ENCODE data around the gene HOXA10.

HOXA10 gene

DNA sequence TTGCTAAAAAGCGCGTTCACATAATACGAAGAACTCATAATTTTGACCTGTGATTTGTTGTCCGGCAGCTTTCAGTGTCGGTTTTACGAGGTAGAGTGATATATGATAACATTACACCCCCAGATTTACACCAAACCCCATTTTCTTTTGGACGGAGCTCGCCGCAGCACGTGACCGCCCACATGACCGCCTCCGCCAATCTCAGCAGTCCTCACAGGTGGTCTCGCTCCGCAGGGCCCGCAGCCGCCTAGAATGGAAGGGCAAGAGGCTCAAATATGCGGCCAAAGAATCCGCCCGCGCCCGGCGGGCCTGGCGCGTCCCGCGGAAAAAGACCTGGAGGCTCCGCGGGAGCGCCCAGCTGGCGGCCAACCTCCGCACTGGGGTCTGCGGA, 17.6 kb downstream of the HOXA10 start, which contains the start of gene HOXA7:
HOXA7 (minus strand) TSS at position 168 of the 391 bp plus-strand sequence; CDS start at position 38, 130 bp downstream.
- no peak for DNase-seq (ENCODE audit: low read depth in 3 of 3)

DNA sequence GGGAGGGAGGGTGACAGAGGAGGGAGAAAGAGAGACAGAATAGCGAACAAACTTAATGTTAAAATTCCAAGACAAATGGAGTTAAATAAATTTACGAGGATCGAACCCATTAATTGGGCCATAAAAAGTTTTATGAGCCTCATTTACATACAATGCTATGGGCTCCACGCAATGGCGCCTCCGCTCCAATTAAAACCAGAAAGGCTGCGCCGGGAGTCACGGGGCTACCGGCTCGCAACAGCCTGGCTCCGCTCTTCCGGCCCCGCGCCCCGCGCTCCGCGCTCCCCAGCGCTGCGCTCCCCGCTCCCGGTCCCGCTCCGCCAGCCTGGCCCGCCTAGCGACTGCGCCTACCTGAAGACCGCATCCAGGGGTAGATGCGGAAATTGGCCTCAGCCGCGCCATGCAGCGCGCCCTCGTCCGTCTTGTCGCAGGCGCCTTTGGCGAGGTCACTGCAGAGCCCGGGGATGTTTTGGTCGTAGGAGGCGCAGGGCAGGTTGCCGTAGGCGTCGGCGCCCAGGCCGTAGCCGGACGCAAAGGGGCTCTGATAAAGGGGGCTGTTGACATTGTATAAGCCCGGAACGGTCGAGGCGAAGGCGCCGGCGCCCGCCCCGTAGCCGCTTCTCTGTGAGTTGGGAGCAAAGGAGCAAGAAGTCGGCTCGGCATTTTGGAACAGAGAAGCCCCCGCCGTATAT, 18.2 kb downstream of the HOXA10 start:
- DNase-seq (ENCODE audit: low read depth in 3 of 3): no peak

DNA sequence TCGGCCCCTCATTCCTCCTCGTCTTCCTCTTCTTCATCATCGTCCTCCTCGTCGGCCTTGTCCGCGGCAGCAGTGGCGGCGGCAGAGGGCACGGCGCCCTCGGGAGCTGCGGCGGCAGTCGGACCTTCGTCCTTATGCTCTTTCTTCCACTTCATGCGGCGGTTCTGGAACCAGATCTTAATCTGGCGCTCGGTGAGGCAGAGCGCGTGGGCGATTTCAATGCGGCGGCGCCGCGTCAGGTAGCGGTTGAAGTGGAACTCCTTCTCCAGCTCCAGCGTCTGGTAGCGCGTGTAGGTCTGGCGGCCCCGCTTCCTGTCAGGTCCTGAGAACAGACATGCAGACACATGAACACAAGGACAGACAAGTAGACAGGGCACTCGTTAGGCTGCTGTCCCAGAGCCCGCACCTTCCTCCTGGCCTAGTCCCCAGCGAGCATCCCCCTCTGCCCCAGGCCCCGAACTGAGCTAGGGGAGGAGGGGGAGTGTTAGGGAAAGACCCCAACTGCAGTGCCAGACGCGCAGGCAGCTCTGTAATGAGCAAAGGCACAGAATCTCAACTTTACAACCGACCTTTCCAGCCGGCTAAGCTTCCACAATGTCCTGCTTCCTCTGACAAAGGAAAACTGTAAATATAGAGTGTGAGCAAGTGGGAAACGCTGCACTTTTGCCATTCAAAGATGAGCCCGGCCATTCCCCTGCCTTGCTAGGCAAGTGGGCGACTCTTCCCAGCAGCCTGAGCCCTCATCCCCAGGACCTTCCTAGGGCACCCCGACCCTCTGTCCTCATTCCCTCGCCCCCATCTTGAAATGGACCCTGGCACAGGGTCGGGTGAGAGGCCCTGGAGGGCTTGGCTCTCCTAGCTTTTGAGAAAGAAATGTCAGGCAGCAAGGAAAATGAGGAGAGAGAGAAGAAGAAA, 19.0 kb downstream of the HOXA10 start:
- DNase-seq (ENCODE audit: low read depth in 3 of 3): peak in 2 of 3 experiments; percentile 40 to 42

DNA sequence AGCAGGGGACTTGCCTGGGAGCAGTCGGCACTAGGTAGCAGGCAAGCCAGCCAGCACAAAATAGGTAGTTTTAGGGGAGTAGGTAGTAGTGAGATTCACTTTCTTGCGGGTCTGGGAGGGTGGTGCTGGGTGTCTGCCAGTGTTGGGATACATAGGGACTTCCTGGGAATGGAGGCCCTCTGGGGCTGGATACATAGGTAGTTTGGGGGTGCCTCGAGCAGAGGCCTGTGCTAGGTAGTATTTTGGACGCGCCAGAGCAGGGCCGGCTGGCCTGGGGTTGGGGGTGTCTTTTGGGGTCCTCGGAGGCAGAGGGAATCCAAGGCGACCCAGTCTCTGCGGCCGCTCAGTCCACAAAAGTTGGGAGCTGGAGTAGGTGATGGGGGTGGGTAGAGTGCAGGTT, 19.8 kb downstream of the HOXA10 start:
- no peak for DNase-seq (ENCODE audit: low read depth in 3 of 3)

DNA sequence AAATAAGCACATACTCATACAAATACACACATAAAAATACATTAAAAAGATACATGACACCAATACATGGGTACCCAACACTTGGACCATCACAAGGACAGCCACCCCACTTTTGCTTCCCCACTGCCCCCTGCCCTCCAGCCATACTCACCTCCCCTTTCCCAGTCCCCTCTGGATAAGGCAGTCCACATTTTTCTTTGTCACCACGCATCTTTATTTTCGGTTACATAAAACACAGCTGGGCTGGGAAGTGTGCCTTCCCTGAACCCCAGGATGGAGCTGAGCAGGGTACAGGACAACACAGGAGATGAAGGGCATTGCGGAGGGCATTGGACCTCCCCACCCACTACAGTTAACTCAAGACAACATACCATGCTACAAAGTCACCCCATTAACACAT, 20.6 kb downstream of the HOXA10 start:
- no peak for DNase-seq (ENCODE audit: low read depth in 3 of 3)

DNA sequence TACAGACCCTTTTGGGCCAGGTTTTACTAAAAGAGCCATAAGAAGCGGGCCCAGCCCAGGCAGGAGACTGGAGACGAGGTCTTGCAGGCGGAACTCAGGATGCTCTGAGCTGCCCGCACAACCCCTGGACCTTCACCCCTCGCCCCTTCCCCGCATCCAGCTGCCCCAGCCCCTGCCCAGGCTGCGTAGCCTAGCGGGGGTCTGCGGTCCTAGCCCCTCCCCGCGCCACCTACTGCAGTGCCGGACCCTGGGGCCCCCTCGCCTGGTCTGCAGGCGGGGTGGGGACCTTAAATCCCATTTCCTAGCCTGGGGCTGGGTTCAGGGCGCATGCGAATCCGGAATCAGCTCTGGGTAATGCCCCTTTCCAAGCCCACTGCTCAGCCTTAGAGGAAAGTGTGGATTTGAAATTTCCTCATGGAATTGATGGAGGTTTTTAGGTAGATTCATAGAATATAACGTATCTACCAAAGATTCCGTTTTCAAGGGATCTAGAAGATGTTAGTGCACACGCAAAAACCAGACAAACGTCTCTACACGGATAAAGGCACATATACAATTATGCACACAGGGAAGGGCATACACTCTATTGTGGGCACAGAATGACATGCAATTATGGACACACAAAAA, 21.2 kb downstream of the HOXA10 start:
- no peak for DNase-seq (ENCODE audit: low read depth in 3 of 3)

DNA sequence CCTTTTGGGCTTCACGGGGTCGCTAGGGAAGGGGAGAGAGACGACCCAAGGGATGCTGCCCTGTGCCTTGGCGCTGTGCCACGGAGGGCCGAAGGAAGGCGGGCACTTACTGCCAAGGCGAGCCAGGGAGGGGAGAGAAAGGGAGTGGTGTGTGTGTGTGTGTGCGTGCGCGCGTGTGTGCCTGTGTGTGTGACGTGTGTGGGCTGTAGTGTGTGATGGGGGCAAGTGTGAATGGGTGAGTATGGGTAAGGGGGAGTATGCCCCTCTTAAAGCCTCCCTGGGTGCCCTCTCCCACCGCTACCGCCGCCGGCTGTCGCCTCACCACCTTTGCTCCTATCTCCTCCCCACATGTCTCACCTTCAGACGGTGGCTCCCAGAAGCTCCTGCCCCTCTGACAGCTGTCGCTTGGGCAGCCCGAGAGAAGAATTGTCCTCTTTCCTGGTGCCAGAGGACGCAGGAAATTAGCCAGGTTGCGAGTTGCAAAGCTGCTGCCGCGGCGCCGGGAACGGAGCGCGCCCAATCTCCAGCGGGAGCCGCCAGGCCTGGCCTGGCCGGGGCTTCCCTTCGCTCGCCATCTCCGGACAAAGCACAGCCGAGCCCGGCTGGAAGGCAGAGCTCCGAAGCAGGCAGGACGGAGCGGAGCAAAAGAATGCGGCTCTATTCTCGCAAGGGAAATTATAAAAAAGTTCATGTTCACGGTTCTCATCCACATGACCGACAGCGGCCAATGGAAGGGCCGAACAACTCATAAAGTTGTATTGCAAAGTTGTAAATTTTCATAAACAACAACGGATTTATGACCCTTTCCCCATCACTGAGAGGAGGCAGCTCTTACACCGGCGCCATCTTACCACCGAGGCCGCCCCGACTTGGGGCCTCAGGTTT, 21.9 kb downstream of the HOXA10 start, which contains the start of gene HOXA3:
HOXA3 (minus strand) TSS at position 653 of the 885 bp plus-strand sequence. CDS start 41,943 bp downstream, outside the sequence.
- no peak for DNase-seq (ENCODE audit: low read depth in 3 of 3)

DNA sequence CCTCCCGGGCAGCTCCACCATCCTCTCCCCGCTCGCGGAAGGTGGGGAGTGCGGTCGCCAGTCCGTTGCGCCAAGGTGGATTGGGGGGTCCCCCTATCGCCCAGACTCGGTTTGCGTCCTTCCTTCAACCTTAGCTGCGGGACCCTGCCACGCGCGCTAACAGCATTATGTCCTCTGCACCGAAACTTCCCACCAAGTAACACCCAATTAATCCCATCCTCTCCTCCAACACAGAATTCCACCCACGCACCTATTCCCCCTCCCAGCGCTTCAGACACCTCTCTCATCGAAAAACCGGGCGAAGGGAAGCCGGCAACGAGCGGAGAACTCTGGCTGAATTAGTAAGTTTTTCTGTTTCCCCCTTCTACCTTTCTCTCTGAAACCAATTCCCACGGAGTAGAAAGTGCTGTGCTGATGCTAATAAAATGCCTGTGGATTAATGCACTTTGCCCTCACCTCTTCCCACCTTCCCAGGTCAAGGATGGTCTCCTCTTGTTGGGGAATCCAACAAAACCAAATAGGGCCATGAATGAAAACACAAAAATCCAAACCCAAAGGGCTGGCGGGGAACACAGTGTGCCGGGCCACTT, 22.7 kb downstream of the HOXA10 start:
- no peak for DNase-seq (ENCODE audit: low read depth in 3 of 3)

DNA sequence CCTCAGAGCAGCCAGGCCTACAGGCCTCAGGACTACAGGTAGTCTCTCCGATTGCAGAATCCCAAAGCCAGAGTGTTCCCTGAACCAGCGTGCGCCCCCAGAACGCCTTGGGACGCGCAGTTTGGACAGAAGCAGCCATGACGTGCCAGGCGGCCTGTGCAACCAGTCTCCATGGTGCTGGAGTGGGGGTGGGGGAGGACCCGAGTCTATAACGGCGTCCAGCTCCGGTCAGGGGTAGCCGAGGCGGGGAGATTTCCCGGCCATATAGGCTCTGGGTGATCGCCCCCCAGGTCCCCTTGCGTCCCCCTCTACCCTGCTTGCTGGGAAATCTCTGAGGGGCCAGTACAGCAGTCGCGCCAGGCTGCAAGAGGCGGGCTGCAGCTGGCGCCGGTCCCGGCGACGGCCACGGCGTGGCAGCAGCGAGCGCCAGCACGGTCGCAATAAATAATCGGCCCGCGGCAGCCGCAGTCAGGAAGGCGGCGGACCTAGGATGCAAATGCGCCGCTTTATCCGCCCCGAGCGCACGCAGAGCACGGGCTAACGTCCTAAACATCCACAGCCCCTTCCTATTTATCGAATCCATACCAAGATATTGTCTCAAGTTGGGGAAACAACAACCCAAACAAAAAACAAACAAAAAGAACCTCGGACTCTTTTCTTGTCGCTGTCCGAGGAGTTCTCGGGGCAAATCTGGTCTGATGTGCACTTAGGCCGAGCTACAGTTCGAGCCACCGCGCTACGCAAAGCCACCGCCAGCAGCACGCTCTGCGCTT, 23.4 kb downstream of the HOXA10 start:
- peak in 2 of 3 experiments; percentile 31 to 39 for DNase-seq (ENCODE audit: low read depth in 3 of 3)

DNA sequence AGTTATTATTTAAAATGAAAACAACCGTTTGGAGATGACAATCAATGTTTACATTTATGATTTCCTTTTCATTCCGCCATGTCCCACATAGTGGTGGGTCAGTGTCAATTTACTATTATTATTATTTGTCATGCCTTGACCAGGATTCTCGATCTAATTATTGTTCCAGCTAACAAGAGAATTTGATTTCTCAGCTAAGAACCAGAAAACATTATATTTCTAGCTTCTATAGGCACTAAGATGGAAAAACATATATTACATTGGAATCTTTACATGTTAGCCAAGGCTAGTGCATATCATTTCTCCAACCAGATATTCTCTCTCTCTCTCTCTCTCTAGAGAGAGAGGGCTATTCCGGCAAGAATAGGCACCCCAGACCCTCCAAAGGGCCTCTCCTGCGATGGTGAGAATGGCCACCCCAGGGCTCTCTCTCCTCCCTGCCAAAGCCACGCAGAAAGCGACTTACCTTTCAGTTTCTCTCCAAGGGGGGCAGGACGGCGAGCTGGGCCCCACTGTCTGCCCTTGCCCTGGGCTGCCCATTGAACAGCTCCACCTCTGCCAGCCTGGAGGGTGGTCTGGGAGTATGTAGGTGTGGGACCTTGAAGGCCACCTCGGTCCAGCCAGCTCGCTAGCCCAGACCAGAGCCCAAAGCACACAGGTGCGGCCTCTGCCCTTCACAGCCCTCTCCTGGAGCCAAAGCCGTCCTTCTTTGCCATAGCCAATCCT, 24.1 kb downstream of the HOXA10 start:
- DNase-seq (ENCODE audit: low read depth in 3 of 3): no peak

DNA sequence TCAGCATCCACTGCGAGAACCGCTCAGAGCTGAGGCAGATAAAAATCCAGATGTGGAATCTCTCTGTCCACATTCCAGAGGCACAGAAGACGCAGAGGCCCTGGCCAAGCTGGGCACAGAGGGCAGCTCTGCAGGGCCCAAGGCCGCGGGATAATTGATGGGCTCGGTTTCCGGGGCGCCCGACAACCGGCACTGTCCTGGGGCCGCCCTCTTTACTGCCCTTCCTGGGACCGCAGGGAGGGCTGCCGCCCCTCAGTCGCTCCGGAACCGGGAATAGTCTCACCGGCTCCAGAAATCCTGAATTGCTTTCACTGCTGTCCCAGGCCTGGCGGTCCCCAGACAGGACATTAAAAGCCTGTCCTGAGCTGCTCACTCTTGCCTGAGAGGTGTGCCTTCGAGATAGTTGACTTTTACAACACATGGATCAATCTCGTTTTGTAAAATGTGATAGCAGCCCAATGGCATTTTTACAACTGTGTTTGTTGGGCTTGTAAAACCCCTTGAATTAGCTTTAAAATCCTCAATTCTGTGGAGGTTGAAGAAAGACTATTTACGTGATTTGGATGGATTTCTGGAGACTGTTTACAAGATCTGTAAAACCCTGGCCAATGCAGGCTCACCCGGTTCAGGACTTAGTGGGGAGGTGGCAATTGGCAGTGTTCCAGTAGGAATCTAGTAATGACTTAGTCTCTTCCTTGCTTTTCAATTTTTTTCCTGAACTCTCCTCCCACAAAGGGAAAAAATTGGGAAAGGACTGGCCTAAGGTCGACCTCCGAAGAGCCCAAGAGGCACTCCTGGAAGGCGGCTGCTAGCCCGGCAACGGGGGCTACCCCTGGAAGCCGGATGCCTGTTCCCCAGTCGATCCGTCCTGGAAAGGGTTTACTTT, 25.1 kb downstream of the HOXA10 start:
- no peak for DNase-seq (ENCODE audit: low read depth in 3 of 3)

DNA sequence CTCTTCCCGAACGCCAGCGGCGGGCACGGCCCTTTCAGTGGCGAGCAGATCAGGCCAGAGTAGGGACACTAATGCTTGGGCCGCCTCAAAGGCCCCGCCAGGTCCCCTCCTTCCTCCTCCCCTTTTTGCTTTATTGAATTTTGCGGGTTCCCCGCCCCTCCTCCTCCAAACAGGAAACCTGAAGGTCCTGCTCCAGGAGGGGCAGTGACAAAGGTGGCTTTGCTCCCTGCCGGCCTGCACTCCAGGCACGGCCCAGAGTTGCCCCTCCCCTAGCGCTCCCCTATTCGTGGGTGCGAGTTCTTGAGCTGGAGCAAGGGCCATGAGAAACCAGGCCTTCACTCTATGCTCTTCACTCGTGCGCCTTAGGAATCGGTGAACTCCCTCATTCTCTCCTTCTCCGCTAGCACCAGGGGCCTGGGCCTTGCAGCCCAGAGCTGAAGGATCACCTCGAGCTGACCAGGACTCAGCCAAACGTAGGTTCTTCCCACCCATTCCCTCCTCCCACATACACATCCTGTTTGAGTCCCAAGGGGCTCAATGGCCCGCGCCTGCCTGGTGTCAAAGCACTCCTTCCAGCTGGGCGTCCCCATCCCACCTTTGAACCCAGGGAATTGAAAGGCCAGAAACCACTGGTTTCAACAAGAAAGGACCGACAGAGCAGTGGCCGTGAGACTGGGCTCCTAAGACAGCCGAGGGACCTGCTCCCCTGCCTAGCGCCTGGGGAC, 25.9 kb downstream of the HOXA10 start:
- no peak for DNase-seq (ENCODE audit: low read depth in 3 of 3)

DNA sequence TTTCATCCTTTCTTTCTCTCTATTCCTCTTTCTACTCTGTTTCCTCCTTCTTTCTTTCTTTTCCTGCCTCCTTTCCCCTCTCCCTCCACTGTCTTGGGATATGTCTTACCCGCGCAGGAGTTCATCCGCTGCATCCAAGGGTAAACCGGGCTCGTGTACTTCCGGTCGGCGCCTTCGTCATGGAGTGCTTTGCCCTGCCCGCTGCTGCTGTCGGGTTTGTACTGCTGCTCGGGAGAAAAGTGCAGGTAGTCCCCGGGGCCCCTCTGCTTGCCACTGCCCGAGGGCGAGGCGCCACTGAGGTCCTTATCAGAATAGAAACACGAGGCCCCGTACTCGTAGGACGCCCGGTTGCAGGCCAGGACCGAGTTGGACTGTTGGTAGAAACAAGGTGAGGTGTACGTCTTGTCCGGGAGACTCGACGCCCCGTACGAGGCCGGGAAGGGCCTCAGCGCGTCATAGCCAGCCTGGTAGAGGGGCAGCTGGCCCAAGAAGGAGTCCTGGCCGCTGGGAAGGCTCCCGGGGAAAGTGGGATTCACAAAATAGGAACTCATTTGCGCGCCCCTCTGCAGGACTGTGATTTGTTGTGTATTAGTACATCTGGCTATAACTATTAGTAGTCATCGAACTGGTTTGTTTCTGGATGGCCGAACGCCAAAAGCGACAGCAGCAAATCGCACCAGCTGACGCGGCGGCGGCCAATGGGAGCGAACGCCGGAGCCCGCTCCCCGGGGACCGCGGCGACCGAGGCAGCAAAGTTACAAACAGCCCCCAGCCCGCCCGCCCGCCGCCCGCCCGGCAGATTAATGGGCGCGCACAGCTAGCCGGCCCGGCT, 26.7 kb downstream of the HOXA10 start, which contains the start of gene HOXA6:
HOXA6 (minus strand) TSS at position 576 of the 832 bp plus-strand sequence; CDS start at position 551, 25 bp downstream.
- DNase-seq (ENCODE audit: low read depth in 3 of 3): no peak

DNA sequence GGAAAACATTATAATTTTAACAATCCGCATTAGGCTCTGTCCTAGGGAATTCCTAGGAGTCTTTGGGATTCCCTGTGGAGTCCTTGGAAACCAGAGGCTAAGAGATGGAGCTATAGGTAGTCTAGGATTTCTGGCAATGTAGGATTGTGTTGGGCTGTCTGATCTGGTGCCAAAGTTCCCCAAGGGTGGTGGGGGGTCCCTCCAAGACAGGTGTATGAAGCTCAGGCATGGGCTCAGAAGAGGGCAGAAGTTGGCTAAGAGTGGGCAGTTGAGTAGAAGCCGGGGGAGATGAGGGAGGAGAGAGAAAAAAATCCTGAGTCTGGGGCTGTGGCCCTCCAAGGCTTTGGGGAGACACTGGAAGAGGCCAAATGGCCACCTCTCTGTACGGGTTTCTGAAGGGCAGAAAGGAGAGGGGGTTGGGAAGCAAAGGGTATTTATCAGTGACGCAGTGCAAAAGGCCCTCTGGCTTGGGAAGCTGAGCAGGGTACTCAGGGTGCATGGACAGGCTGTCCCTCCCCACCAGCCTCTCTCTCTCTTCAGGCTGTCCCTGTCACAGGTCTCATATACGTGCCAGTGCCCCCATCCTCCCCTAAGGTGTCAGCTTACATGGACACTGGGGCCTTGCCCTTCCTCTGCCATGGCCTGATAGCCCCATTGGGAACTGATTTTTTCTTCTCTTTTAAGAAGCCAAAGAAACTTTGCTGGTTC, 27.5 kb downstream of the HOXA10 start:
- DNase-seq (ENCODE audit: low read depth in 3 of 3): no peak

DNA sequence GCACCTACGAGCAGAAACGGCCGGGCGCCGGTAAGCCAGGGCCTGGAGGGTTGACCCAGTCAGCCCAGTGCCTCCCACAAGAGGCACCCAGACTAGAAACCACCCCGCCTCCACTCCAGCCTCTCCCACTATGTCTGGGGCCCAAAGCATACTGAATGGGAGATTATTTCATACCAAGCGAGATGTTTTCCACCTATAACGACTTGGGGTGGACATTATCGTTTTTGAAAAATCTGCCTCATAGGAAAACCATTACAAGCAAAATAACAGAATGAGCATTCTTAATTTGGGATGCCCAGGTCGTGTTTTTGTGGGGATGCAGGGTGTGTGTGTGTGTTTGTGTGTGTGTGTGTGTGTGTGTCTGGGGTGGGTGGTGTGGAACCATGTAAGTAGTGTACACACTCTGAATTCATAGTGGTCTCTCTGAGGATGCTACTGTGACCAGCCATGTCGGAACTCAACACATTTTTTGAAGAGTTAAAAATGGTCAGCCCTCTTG, 28.2 kb downstream of the HOXA10 start:
- DNase-seq (ENCODE audit: low read depth in 3 of 3): no peak

Measured in stimulated activated CD4-positive, alpha-beta T cell treated with anti-CD3 and anti-CD28 coated beads, TNF-alpha, amount 100 ng/mL, for 4 hours (primary cell).